DND-41 (cell line): ENCODE data around the gene PRTN3.

ENCODE experiments used
- CTCF ChIP-seq: IDR thresholded peaks from 2 replicates; pipeline ENCODE4 v1.5.1; 2012; ENCODE audit warnings: borderline replicate concordance, low read length, moderate library complexity, mild to moderate bottlenecking; ENCODE audit not compliant: poor library complexity, severe bottlenecking; ENCODE audit errors: extremely low read depth
- EZH2 ChIP-seq: IDR thresholded peaks from 3 replicates; pipeline ENCODE4 v1.6.1; 2012; ENCODE audit warnings: borderline replicate concordance, low read depth, mild to moderate bottlenecking, moderate library complexity, low read length, inconsistent platforms; ENCODE audit not compliant: severe bottlenecking

DNA sequence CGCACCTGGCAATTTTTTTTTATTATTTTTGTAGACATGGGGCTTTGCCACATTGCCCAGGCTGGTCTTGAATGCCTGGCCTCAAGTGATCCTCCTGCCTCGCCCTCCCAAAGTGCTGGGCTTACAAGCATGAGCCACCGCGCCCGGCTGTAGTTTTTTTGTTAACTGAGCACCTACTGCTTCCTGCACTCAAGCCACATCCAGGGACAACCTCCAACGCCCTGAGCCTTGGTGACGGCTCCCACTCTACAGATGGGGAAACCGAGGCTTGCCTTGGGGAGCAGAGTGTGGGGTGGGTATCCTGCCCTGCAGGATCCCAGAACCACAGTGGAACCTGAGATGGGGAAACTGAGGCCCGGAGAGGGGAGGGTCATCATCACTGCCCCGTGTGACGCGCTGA lies 14.3 kb downstream of the PRTN3 start:
- TF ChIP-seq CTCF, result no peak
- TF ChIP-seq EZH2, result no peak
